ENCODE measurements around the gene SBF1.
A peak's percentile ranks its signal among the peaks of the same experiment; 100 is the strongest.
"Not testable (repeated sequence)": the region's sequence is repeated elsewhere in the genome, so short reads cannot be mapped to it uniquely, and the experiment has no call there.

SBF1 gene

DNA sequence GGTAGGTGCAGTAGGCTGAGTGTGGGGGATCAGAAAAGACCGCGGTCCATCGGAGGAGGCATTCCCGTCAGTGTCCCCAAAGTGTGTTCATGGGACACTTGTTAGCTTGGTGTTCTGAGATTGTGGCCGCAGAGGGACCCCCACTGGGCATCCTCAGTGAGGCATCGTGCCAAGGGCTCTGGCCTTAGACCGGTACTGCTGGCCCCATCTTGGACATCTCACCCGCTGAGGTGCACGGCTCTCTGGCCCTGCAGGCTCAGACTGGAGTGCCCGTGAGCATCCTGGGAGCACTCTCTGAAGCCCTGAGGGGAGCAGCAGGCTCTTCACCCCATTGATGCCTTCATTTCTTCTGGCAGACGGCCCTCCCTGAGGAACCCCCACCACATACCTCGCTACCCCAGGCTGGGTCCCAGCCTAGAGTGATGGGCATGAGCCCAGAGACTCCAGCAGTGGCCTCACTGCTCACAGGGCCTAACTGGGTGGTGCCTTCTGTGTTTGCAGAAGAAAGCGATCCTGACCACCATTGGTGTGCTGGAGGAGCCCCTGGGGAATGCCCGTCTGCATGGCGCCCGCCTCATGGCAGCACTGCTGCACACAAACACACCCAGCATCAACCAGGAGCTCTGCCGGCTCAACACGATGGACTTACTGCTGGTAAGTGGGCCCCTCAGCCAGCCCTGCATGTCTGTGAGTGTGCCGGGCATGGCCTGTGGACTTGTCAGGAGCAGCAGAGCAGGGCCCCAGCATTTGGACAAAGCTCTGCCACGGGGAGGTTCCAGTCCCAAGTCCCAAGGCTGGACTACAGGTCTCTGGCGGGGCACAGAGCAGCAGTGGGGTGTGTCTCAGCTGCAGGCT, 51.6 kb downstream of the SBF1 start:
- no peak for DNase-seq (ENCODE audit: low spot score)

DNA sequence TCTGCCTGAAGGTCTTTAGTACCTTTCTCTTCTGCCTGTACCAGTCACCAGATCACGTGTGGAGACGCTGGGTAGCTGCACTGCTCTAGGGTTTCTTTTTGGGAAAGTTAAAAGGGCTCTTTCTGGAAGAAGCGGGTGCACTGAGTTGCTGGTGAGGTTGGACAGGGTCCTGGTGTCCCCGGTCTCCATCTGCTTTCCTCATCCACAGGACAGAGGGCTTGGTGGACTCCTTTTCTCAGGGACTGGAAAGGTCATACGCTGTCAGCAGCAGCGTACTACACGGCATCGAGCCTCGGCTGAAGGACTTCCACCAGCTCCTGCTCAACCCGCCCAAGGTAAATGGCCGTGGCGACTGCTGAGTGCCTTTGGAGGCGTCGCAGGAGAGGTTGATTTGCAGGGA, 52.8 kb downstream of the SBF1 start:
- DNase-seq (ENCODE audit: low spot score), result no peak

DNA sequence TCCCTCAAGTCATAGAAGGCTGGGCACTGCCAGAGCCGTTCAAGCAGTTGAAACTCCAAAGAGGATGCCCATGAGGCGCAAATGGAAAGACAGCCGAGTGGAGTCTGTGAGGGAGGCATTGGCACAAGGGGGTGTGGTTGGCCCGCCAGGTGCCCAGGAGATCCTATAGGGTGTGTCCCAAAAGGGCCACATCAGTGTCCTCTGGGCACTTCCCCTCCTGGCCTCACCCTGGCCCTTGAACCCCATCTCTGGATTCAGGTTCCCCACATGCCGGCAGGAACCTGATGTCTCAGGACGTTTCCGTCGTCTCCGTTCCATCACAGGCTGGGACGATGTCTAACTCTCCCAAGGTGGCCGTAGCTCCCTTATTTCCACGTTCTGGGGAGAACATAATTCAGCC, 54.3 kb downstream of the SBF1 start:
- no peak for DNase-seq (ENCODE audit: low spot score)

DNA sequence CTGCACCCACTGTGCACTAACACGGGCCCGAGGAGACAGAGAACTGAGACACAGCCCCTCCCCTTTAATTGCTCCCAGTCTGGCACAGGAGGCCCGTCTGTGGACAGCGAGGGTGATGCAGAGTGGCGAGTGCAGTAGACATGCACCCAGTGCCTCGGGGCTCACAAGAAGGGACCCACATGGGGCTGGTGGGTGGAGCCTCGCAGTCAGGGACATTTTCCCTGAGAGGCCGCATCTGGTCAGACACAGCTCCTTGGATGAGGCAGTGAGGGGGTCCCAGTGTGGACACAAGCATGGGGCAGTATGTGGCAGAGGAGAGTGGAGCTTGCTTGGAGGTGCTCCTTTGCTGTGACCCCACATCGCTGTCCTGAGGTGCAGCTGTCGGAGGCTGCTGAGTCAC, 54.8 kb downstream of the SBF1 start:
- DNase-seq (ENCODE audit: low spot score), result no peak

DNA sequence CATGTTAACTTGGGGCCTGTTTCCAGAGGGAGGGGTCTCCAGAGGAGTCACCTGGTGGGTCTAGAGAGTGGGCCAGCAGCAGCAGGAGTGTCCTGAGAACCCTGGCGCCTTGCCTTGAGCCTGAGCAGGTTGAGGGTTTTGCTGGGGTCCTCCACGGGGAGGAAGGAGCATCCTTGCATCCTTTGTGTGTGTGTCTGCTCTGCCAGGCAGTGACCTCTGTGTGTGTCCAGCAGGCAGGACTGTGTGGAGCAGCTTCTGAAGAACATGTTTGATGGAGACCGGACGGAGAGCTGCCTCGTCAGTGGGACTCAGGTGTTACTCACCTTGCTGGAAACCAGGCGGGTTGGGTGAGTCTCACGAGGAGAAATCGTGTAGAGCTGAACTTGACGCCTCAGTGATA, 55.7 kb downstream of the SBF1 start:
- no peak for DNase-seq (ENCODE audit: low spot score)

DNA sequence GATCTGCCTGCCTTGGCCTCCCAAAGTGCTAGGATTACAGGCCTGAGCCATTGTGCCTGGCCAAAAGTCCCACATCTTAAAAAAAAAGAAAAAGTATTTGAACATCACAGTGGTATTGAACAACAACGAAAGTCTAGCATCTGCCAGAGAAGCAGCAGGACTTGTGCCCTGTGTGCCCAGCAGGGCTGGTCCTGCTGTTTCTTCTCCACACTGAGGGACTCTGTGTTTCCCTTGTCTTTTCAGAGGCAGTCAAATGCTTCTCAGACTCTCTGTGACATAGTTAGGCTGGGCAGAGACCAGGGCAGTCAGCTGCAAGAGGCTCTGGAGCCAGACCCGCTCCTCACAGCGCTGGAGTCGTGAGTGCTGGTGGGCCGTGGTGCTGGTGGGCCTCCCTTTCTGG, 56.2 kb downstream of the SBF1 start:
- DNase-seq (ENCODE audit: low spot score), result no peak

DNA sequence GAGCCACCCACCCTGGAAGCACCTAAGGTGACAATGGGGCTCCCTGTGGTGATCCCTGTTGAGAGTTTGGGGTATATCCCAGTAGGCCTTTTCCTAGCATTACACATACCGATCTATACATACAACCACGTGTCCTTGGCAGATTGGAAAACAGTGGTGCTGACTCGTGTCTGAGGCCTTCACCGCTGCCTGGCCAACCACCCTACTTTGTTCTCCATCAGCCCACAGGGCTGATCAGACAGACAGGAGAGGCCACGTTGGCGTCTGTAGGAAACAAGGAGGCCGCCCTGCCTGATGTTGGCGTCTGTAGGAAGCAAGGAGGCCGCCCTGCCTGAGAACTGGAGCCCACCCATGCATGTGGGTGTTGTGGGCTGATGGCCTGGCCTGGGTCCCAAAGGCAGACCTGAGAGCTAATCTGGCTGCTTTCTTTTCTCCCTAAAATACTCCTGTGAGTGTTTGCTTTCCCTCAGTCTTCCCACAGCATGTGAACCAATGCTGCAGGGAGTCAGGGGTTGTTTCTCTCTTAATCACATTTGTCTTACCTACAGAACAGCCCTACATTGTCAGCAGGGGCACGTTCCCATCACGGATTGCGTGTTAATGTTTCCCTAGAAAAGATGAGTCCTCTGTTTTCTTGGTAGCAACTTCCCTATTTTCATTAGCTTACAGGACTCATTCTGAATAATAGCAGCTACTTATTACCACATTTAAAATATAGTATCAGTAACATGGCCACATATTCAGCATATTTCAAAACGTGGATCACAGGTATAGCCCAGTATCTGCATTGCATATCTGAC, 57.2 kb downstream of the SBF1 start:
- no peak for DNase-seq (ENCODE audit: low spot score)

DNA sequence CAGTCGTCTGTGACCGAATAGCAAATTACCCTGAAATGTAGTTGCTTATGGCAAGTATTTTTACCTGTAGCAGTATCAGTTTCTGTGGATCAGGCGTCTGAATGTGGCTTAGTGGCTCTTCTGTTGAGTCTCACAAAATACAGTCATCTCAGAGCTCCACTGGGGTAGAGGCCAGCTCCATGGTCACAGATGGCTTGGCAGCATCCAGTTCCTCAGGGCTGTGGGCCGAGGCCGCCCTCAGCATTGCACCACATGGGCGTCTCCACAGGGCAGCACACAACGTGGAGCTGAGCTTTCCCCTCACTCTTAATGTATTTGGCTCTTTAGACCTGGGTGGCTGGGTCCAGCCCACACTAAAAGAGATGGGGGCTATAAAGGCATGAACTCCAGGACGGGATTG, 57.8 kb downstream of the SBF1 start:
- no peak for DNase-seq (ENCODE audit: low spot score)

DNA sequence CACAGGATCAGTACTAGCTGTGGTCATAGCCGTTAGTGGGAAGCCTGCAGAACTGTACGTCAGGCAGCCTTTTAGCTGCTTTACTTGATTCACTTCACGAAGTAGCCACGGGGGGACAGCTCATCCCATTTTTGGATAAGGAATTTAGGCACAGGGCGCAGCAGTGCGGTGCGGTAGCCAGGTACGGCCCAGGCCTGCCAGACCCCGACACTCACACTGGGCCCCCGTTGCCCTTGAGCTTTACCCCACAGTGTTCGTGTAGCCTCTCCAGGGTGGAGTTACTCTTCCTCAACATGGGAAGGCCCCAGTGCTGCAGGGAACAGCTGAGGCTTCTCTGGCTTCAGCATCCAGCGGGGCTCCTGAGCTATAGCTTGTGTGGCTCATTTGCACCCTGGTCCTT, 59.4 kb downstream of the SBF1 start:
- no peak for DNase-seq (ENCODE audit: low spot score)

DNA sequence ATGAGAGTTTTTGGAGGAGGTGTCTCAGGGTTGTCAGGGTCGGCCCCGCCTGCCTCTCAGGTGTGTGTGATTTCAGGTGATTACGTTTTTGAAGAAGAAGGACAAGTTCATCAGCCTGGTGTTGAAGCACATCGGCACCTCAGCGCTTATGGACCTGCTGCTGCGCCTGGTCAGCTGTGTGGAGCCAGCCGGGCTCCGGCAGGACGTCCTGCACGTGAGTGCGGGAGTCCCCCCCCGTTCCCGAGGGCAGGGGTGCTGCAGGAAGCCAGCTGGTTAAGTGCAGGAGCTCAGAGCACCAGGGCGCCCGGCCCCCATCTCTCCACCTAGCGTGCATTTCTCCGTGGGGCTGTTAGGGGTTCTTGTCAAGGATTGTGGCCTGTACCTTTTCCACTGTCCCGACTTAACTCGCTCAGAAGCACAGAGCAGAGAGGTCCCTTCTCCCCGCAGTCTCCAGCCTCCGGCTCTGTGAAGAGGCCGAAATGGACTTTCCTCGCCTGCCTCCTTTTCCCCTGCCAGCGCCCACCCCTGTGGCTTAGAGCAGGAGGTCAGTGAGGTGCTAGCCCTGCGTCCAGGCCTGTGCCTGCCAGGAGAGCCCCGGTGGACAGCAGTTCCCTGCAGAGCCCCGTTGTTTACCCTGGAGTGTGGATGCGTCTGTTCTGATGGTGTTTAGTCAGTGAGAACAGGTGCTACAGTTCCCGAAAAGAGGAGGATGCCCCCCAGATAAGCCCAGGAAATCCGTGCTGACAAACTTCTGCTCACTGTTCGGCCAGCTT, 60.2 kb downstream of the SBF1 start:
- DNase-seq (ENCODE audit: low spot score), result no peak

DNA sequence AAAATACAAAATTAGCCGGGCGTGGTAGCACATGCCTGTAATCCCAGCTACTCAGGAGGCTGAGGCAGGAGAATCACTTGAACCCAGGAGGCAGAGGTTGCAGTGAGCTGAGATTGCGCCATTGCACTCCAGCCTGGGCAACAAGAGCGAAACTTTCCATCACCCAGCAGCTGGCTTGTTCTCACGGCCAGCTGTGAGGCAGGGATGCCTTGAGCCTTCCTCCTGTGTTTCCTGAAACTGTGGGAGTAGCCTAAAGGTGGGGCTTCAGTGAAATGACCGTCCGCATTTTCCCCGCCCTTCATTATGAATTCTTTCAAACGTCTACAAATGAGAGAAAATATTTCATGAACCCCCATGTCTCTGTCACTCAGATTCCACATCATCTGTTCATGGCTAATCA, 65.9 kb downstream of the SBF1 start:
- not testable (repeated sequence) for DNase-seq (ENCODE audit: low spot score)

DNA sequence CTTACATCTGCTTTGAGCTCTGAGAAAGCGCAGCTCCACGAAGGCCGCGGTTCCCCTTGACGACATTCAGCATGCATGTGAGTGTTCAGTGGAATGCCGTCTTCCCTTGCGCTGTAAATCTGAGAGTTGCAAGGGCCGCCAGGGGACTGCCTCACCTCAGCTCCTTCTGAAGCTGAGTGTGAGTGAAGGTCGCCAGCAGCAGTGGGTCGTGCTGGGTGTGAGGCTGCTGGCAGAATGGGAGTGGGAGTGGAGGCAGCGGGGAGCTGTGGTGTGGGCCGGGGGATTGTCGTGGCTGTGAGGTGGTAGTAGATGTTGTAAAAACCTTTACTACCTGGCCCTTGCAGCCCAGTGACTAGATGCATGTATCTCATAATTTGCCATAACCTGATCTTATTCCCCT, 66.5 kb downstream of the SBF1 start:
- DNase-seq (ENCODE audit: low spot score), result no peak

DNA sequence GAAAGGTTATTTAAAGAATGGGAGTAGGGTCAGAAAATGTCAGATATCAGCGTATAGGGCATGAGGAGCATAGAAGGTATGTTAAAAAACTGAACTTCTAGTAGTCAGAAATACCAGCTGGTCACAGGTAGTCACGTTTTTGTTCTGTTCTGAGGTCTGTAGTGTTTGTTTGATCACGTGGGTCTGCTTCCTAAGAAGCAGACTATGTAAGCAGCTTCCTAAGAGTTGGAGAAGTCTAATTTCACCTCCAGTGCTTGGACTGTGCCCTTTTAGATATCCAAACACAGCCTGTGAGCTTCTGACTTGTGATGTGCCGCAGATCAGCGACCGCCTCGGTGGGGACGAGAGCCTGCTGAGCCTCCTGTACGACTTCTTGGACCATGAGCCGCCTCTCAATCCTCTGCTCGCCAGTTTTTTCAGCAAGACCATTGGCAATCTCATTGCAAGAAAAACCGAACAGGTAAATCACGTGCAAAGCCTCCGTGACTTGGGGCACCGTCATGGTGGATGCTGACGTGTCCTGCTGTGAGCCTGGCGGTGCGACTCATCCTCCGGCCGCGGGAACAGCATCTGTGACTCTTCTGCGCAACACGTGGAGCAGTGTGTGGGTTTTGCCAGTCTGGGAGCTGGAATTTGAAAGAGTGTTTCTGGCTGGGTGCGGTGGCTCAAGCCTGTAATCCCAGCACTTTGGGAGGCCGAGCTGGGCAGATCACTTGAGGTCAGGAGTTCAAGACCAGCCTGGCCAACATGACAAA, 68.2 kb downstream of the SBF1 start:
- DNase-seq (ENCODE audit: low spot score), result no peak

DNA sequence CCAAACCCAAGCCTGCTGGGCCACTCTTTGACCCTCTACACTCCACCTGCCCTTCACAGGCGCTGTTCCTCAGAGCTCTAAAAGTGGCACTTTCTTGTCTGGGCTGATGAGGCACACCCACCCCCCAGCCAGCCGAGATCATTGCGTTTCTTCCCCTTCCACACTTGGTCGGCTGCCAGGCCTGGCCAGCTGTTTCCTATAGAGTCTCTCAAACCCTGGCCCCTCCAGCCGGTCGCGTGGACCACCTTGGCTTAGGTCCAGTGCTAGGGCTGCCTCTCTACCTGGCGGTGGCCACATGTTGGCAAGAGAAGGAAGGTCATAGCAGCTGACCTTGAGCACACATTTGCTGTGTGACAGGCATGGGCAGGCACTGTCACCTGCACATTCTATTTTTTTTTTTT, 71.1 kb downstream of the SBF1 start:
- no peak for DNase-seq (ENCODE audit: low spot score)

DNA sequence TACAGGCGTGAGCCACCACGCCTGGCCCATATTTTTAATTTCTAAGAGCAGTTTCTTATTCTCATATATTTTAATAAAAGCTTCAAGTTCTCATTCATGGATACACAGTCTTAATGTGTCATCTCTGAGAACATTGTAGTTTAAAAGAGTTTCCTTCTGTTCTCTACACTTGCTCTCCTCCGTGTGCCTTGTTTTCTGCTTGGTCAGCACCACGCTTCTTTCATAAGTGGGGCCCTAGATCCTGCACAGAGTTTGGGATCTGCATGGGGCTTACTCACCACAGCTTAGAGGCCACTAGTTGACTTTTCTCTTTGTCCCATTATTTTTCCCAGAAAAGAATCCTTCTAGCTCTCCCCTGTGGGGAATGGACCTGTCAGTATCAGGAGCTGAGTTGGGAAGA, 72.9 kb downstream of the SBF1 start:
- no peak for DNase-seq (ENCODE audit: low spot score)

DNA sequence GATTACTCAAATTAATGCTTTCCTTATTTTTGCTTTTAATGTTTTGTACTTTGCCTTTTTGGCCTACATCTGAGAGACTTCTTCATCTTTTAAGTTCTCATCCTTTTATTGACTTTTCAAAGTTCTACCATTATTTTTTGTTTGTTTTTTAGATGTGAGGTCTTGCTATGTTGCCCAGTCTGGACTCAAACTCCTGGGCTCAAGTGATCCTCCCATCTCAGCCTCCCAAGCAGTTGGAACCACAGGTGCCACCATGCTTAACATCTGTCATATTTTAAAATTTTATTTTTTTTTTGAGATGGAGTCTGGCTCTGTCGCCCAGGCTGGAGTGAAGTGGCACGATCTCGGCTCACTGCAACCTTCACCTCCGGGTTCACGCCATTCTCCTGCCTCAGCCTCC, 73.9 kb downstream of the SBF1 start:
- no peak for DNase-seq (ENCODE audit: low spot score)

DNA sequence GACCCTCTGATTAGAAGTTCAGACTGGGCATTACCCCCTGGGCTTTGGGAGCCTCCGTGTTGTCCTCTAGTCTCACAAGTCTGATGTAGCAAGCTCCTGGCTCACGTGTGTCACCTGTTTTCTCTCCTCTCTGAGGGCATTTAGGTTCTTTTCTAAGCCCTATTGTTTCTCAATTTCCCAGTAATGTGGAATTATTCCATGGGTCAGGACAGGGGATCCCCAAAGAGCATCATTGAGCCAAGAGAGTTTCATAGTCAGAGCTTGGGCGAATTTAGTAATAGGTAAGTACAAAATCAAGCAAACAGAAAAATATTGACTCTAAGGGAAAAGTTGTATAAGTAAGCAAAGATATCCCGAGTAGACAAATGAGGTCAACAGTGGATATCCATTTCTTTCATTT, 74.4 kb downstream of the SBF1 start:
- no peak for DNase-seq (ENCODE audit: low spot score)

DNA sequence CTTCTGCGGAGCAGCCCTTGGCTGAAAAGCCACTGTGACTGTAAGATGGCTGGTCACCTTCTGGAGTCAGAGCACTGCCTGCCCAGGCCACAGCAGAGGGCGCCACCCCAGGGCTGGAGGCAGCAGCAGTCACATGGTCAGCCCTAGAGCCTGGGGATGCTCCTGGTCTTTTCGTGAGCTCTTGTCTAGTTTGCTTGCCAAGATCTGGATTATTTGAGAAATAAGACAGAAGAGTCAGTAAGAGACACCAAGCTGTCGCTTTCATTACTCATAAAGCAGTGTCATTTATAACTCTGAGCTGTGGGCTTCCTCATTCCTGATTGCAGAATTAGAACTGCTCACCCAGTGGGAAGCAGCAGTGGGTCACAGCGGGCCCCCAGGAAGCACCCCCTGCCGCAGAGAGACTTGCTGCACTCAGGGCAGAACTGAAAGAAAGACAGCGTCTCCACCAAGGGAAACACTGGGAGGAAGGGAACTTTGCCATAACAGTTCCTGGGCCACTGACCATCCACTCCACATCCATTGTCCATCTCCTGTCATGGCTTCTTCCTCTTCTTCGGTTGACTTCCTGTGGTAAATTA, 75.0 kb downstream of the SBF1 start:
- DNase-seq (ENCODE audit: low spot score), result peak; percentile 15

DNA sequence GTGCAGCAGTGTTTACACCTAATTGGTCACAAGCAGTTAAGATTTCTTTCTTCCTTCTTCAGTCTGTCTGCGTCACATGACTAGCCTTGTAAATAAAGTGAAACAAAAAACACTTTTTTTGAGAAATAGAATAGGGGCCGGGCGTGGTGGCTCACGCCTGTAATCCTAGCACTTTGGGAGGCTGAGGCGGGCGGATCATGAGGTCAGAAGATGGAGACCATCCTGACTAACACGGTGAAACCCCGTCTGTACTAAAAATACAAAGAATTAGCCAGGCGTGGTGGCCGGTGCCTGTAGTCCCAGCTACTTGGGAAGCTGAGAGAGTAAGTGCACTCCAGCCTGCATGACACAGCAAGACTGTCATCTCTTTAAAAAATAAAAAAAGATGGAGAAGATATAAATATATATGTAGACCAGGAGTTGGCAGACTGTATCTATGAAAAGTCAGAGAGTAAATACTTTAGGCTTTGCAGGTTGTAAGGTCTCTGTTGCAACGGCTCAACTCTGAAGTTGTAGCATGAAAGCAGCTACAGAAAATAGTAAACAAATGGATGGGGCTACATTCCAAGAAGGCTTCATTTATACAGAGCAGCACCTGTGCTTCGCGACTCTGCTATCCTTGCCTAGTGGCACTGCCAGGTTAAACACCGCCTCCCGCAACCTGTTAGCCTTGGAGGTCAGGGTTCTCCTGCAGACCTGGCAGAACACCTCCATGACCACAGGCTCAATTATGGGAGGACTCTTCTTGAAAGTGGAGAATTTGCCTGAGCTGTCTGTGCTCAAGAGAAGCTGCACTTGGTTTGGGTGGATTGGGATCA, 75.8 kb downstream of the SBF1 start:
- no peak for DNase-seq (ENCODE audit: low spot score)

DNA sequence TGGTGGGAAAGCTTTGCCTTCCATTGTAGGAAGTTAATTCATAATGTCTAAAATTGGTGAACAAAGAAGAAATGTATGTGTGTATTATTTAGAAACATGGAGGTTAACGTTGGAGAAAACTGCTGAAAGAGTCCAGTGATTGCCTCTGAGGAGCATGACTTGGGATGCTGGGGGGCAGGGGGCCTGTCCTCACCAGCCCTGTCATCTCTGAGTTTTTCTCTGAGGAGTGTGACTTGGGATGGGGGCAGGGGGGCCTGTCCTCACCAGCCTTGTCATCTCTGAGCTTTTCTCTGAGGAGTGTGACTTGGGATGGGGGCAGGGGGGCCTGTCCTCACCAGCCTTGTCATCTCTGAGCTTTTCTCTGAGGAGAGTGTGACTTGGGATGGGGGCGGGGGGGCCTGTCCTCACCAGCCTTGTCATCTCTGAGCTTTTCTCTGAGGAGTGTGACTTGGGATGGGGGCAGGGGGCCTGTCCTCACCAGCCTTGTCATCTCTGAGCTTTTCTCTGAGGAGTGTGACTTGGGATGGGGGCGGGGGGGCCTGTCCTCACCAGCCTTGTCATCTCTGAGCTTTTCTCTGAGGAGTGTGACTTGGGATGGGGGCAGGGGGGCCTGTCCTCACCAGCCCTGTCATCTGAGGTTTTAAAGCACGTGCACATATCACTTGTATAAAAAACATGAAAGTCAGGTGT, 77.3 kb downstream of the SBF1 start:
- DNase-seq (ENCODE audit: low spot score), result not testable (repeated sequence)

Data from CD4-positive, alpha-beta T cell treated with Interleukin-15 for 4 hours (primary cell).